ENCODE measurements around the gene GCM1.

GRCh38 chr6:53086302-53086701 lies 62.3 kb downstream of the GCM1 start:
- TF ChIP-seq EZH2 (IDR thresholded peaks at IDR 0.05; ENCODE audit: borderline replicate concordance, insufficient read depth, low read length, poor library complexity, severe bottlenecking) (no peak), POLR2AphosphoS5 (IDR thresholded peaks at IDR 0.05) (no peak), TAF1 (IDR thresholded peaks at IDR 0.05; ENCODE audit: low read depth) (no peak), EP300 (conservative IDR thresholded peaks at IDR 0.05; ENCODE audit: poor library complexity, severe bottlenecking) (no peak), SMC3 (conservative IDR thresholded peaks at IDR 0.05; ENCODE audit: poor library complexity) (no peak), MXI1 (conservative IDR thresholded peaks at IDR 0.05; ENCODE audit: poor library complexity, severe bottlenecking) (no peak)
- TF ChIP-seq, protein P1, sequence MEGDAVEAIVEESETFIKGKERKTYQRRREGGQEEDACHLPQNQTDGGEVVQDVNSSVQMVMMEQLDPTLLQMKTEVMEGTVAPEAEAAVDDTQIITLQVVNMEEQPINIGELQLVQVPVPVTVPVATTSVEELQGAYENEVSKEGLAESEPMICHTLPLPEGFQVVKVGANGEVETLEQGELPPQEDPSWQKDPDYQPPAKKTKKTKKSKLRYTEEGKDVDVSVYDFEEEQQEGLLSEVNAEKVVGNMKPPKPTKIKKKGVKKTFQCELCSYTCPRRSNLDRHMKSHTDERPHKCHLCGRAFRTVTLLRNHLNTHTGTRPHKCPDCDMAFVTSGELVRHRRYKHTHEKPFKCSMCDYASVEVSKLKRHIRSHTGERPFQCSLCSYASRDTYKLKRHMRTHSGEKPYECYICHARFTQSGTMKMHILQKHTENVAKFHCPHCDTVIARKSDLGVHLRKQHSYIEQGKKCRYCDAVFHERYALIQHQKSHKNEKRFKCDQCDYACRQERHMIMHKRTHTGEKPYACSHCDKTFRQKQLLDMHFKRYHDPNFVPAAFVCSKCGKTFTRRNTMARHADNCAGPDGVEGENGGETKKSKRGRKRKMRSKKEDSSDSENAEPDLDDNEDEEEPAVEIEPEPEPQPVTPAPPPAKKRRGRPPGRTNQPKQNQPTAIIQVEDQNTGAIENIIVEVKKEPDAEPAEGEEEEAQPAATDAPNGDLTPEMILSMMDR (IDR thresholded peaks at IDR 0.05; ENCODE audit: poor library complexity, severe bottlenecking): no peak
- TF ChIP-seq, protein P2, sequence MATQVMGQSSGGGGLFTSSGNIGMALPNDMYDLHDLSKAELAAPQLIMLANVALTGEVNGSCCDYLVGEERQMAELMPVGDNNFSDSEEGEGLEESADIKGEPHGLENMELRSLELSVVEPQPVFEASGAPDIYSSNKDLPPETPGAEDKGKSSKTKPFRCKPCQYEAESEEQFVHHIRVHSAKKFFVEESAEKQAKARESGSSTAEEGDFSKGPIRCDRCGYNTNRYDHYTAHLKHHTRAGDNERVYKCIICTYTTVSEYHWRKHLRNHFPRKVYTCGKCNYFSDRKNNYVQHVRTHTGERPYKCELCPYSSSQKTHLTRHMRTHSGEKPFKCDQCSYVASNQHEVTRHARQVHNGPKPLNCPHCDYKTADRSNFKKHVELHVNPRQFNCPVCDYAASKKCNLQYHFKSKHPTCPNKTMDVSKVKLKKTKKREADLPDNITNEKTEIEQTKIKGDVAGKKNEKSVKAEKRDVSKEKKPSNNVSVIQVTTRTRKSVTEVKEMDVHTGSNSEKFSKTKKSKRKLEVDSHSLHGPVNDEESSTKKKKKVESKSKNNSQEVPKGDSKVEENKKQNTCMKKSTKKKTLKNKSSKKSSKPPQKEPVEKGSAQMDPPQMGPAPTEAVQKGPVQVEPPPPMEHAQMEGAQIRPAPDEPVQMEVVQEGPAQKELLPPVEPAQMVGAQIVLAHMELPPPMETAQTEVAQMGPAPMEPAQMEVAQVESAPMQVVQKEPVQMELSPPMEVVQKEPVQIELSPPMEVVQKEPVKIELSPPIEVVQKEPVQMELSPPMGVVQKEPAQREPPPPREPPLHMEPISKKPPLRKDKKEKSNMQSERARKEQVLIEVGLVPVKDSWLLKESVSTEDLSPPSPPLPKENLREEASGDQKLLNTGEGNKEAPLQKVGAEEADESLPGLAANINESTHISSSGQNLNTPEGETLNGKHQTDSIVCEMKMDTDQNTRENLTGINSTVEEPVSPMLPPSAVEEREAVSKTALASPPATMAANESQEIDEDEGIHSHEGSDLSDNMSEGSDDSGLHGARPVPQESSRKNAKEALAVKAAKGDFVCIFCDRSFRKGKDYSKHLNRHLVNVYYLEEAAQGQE (IDR thresholded peaks at IDR 0.05; ENCODE audit: borderline replicate concordance): no peak
